Loucy (cell line): ENCODE results near the gene MUSK.

Experiments
- H2AFZ ChIP-seq: fragments of 200-600 bp; sonication (generic); 2 replicates; pipeline ENCODE4 v1.6.0; 2016; ENCODE audit warnings: antibody characterized with exemption, mild to moderate bottlenecking, low read length, moderate library complexity
- H3F3A ChIP-seq: fragments of 200-600 bp; 2 replicates; pipeline ENCODE4 v1.6.0; 2016; ENCODE audit warnings: antibody characterized with exemption, low read depth, mild to moderate bottlenecking
- H3K27me3 ChIP-seq: fragments of 200-600 bp; sonication (generic); 2 replicates; pipeline ENCODE4 v1.6.1; 2014; ENCODE audit warnings: low read length, mild to moderate bottlenecking; ENCODE audit not compliant: insufficient read depth, poor library complexity, severe bottlenecking
- H3K36me3 ChIP-seq: fragments of 200-600 bp; sonication (generic); 2 replicates; pipeline ENCODE4 v1.6.1; 2016; ENCODE audit warnings: low read length; ENCODE audit not compliant: insufficient read depth
- H3K4me1 ChIP-seq: fragments of 200-600 bp; sonication (generic); 2 replicates; pipeline ENCODE4 v1.5.1; 2014; ENCODE audit warnings: low read length, mild to moderate bottlenecking; ENCODE audit not compliant: insufficient read depth, poor library complexity, severe bottlenecking
- H3K4me2 ChIP-seq: fragments of 200-600 bp; sonication (generic); 2 replicates; pipeline ENCODE4 v1.6.0; 2014; ENCODE audit warnings: antibody characterized with exemption, low read length, low read depth, mild to moderate bottlenecking; ENCODE audit not compliant: poor library complexity, severe bottlenecking
- H3K4me3 ChIP-seq: fragments of 200-600 bp; sonication (generic); 2 replicates; pipeline ENCODE4 v1.5.1; 2014; ENCODE audit warnings: low read length, mild to moderate bottlenecking, mixed read lengths; ENCODE audit not compliant: poor library complexity, severe bottlenecking
- H3K79me2 ChIP-seq: fragments of 200-600 bp; sonication (generic); 2 replicates; pipeline ENCODE4 v1.6.1; 2014; ENCODE audit warnings: low read length; ENCODE audit not compliant: insufficient read depth
- H3K9ac ChIP-seq: fragments of 200-600 bp; sonication (generic); 2 replicates; pipeline ENCODE4 v1.6.0; 2014; ENCODE audit warnings: mild to moderate bottlenecking, low read depth, low read length, moderate library complexity; ENCODE audit not compliant: poor library complexity, severe bottlenecking
- H3K9me2 ChIP-seq: fragments of 200-600 bp; sonication (generic); replicated peaks from 2 replicates; pipeline ENCODE4 v1.6.1; 2016; ENCODE audit warnings: low read depth, low read length, mixed read lengths
- H3K9me3 ChIP-seq: fragments of 200-600 bp; sonication (generic); 2 replicates; pipeline ENCODE4 v1.6.1; 2014; ENCODE audit warnings: mild to moderate bottlenecking, antibody characterized with exemption, low read length, low read depth; ENCODE audit not compliant: insufficient read depth
- H4K20me1 ChIP-seq: fragments of 200-600 bp; sonication (generic); 2 replicates; pipeline ENCODE4 v1.6.0; 2014; ENCODE audit warnings: antibody characterized with exemption, low read length, mild to moderate bottlenecking; ENCODE audit not compliant: insufficient read depth, poor library complexity, severe bottlenecking
- CTCF ChIP-seq: fragments of 200-600 bp; sonication (generic); conservative IDR thresholded peaks from 2 replicates; pipeline ENCODE4 v1.5.1; 2014; ENCODE audit warnings: mild to moderate bottlenecking, antibody characterized with exemption, low read length
- EZH2phosphoT487 ChIP-seq: fragments of 200-600 bp; IDR thresholded peaks from 2 replicates; pipeline ENCODE4 v1.6.1; 2018; ENCODE audit warnings: antibody characterized with exemption, mild to moderate bottlenecking, moderate library complexity, borderline replicate concordance

Gene MUSK

GRCh38 chr9:110769667-110770066 is 101.1 kb downstream of the MUSK start:
- no peak overlapping the region for H2AFZ ChIP-seq
- H3K4me2 ChIP-seq, result no peak overlapping the region

GRCh38 chr9:110775724-110776123 is 107.1 kb downstream of the MUSK start:
- Histone ChIP-seq H3K36me3 (no peaks in the 10 kb centered on the region), H2AFZ (no peak overlapping the region), H3K4me3 (no peak overlapping the region), H3K79me2 (no peaks in the 10 kb centered on the region), H3K9ac (no peak overlapping the region), H3F3A (no peaks in the 10 kb centered on the region), H4K20me1 (no peaks in the 10 kb centered on the region), H3K4me1 (no peaks in the 10 kb centered on the region), H3K4me2 (no peak overlapping the region), H3K9me3 (no peaks in the 10 kb centered on the region), H3K9me2 (no peaks in the 10 kb centered on the region), H3K27me3 (no peaks in the 10 kb centered on the region)
- TF ChIP-seq EZH2phosphoT487 (no peak), CTCF (no peak)

More at GRCh38 chr9:110769667-110770066, 101.1 kb downstream of the MUSK start:
- Histone ChIP-seq H3K27me3 (no peaks in the 10 kb centered on the region), H3K4me3 (no peak overlapping the region), H3F3A (no peaks in the 10 kb centered on the region), H3K9me3 (no peaks in the 10 kb centered on the region), H3K36me3 (no peaks in the 10 kb centered on the region), H3K4me1 (no peaks in the 10 kb centered on the region), H3K79me2 (no peaks in the 10 kb centered on the region), H3K9me2 (no peaks in the 10 kb centered on the region), H3K9ac (no peak overlapping the region), H4K20me1 (no peaks in the 10 kb centered on the region)
- no peak for TF ChIP-seq CTCF
- TF ChIP-seq EZH2phosphoT487, result no peak

GRCh38 chr9:110776221-110776620 is 107.6 kb downstream of the MUSK start:
- H3F3A ChIP-seq, result no peaks in the 10 kb centered on the region
- H3K36me3 ChIP-seq, result no peaks in the 10 kb centered on the region
- no peak for TF ChIP-seq EZH2phosphoT487
- no peak for TF ChIP-seq CTCF
- no peaks in the 10 kb centered on the region for H3K27me3 ChIP-seq
- H3K4me3 ChIP-seq, result no peak overlapping the region
- H4K20me1 ChIP-seq, result no peaks in the 10 kb centered on the region
- no peaks in the 10 kb centered on the region for H3K9me2 ChIP-seq
- no peak overlapping the region for H3K9ac ChIP-seq
- H3K4me1 ChIP-seq, result no peaks in the 10 kb centered on the region
- H3K79me2 ChIP-seq, result no peaks in the 10 kb centered on the region
- H2AFZ ChIP-seq, result no peak overlapping the region
- no peak overlapping the region for H3K4me2 ChIP-seq
- no peaks in the 10 kb centered on the region for H3K9me3 ChIP-seq
